ENCODE data around the gene S1PR4.

The S1PR4 gene

GRCh38 chr19:3179739-3180293 is 1.2 kb downstream of the S1PR4 start:
- ATAC-seq (replicated peaks) = peak; percentile 53 to 54
- H3K36me3 Mint-ChIP-seq = peaks cover 24 to 34% of the 10 kb centered on the region in 2 donors
- peak overlapping the region; percentile 98 for H3K27ac Mint-ChIP-seq
- H3K9me3 Mint-ChIP-seq = no peaks in the 10 kb centered on the region
- DNase-seq = no peak
- peak overlapping the region; percentile 96 for H3K4me3 Mint-ChIP-seq
- H3K4me1 Mint-ChIP-seq = peaks cover 40 to 59% of the 10 kb centered on the region in 2 donors
- H3K27me3 Mint-ChIP-seq = no peaks in the 10 kb centered on the region

GRCh38 chr19:3183721-3184641 is 5.4 kb downstream of the S1PR4 start:
- H3K4me3 Mint-ChIP-seq = peak overlapping the region; percentile 47 to 59
- ATAC-seq (replicated peaks) = no peak
- peak overlapping the region; percentile 85 for H3K27ac Mint-ChIP-seq

DNA sequence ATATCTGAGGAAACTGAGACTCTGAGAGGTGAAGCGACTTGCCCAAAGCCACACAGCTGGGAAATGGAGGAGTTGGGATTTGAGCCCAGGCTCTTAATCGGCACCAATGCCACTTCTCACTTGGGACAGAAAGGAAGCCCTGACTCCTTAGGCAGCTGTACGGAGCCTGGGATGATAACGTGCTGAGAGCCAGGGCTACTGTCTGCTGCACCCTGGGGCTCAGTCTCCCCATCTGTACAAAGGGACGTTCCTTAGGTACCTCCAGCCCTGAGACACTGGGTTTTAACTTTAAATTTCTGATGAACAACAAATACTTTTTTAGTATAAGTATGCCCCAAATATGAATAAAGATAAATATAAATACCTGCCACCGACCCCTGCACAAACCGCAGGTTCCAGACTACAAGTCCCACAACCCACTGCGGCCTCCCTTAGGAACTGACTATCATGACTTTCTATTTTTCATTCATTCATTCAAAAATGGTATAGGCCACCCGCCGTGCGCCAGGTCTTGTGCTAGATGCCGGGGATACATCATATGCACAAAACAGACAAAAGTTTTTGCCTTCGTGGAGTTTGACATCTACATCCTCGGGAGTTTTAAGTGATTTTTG is 6.4 kb downstream of the S1PR4 start:
- ATAC-seq (replicated peaks) (peak; percentile 37 to 38), DNase-seq (no peak)
- peaks cover 43 to 73% of the 10 kb centered on the region in 2 donors for H3K4me1 Mint-ChIP-seq

More at GRCh38 chr19:3183721-3184641, 5.4 kb downstream of the S1PR4 start:
- no peak for DNase-seq
- Mint-ChIP-seq H3K4me1 (peaks cover 49 to 73% of the 10 kb centered on the region in 2 donors), H3K27me3 (no peaks in the 10 kb centered on the region), H3K36me3 (peaks cover 29 to 39% of the 10 kb centered on the region in 2 donors), H3K9me3 (no peaks in the 10 kb centered on the region)

GRCh38 chr19:3185461-3186159 is 7.0 kb downstream of the S1PR4 start, which contains the start of gene NCLN:
Gene NCLN (plus strand): TSS chr19:3185930. CDS start chr19:3186031, 101 bp downstream.
- ATAC-seq (replicated peaks) = peak; percentile 86 to 90
- H3K36me3 Mint-ChIP-seq = peaks cover 29 to 30% of the 10 kb centered on the region in 2 donors
- no peaks in the 10 kb centered on the region for H3K9me3 Mint-ChIP-seq
- no peaks in the 10 kb centered on the region for H3K27me3 Mint-ChIP-seq
- H3K4me1 Mint-ChIP-seq = peaks cover 37 to 67% of the 10 kb centered on the region in 2 donors
- peak; percentile 91 for DNase-seq
- peak within 1 kb of the TSS; percentile 96 to 99 for H3K4me3 Mint-ChIP-seq
- H3K27ac Mint-ChIP-seq = peak within 1 kb of the TSS; percentile 98

More for the DNA sequence above, 6.4 kb downstream of the S1PR4 start:
- H3K4me3 Mint-ChIP-seq = peak overlapping the region; percentile 96 to 99
- H3K27ac Mint-ChIP-seq = peak overlapping the region; percentile 98
- peaks cover 29 to 35% of the 10 kb centered on the region in 2 donors for H3K36me3 Mint-ChIP-seq
- no peaks in the 10 kb centered on the region for H3K27me3 Mint-ChIP-seq
- no peaks in the 10 kb centered on the region for H3K9me3 Mint-ChIP-seq

DNA sequence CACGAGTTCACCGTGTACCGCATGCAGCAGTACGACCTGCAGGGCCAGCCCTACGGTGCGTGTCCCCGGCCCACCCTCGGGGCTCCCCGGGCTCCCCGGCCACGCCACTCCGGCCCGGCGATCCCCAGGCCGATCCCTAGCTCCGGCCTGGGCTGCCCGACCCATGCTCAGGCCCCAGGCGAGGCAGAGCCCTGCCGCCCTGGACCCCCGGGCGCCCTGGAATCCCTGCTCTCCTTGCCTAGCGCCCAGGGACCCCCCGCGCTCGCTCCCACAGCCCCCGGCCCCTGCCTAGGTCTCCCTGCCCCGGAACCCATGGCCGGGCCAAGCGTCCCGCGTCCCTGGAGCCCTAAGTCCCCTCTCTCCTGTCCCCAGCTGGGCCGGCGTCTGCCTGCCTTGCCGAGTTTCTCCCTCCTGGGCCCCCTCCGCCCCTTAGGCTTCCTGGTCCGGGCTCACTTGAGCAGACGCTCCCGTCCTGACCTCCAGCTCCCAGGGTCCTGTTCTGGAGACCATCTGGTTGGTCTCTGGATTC is 7.7 kb downstream of the S1PR4 start:
- Mint-ChIP-seq H3K4me3 (peak overlapping the region; percentile 96 to 99), H3K4me1 (peaks cover 40 to 67% of the 10 kb centered on the region in 2 donors), H3K27ac (peak overlapping the region; percentile 86), H3K9me3 (no peaks in the 10 kb centered on the region), H3K27me3 (no peaks in the 10 kb centered on the region), H3K36me3 (peaks cover 28 to 31% of the 10 kb centered on the region in 2 donors)
- no peak for DNase-seq
- peak in 1 of 2 donors; percentile 1 for ATAC-seq (replicated peaks)

- ATAC-seq (replicated peaks) = no peak
- H3K36me3 Mint-ChIP-seq = peaks cover 28 to 31% of the 10 kb centered on the region in 2 donors
- H3K4me1 Mint-ChIP-seq = peaks cover 38 to 66% of the 10 kb centered on the region in 2 donors
- H3K9me3 Mint-ChIP-seq = no peaks in the 10 kb centered on the region
- no peak for DNase-seq
- no peaks in the 10 kb centered on the region for H3K27me3 Mint-ChIP-seq
- peak overlapping the region; percentile 96 to 99 for H3K4me3 Mint-ChIP-seq
- H3K27ac Mint-ChIP-seq = peak overlapping the region; percentile 86
Measured at GRCh38 chr19:3186891-3187661, 8.5 kb downstream of the S1PR4 start.

- H3K27me3 Mint-ChIP-seq = no peaks in the 10 kb centered on the region
- ATAC-seq (replicated peaks) (no peak), DNase-seq (no peak)
- H3K9me3 Mint-ChIP-seq = no peaks in the 10 kb centered on the region
- peak overlapping the region; percentile 85 for H3K27ac Mint-ChIP-seq
- H3K36me3 Mint-ChIP-seq = peaks cover 28 to 38% of the 10 kb centered on the region in 2 donors
- H3K4me3 Mint-ChIP-seq = peak overlapping the region; percentile 96 to 99
- H3K4me1 Mint-ChIP-seq = peaks cover 40 to 64% of the 10 kb centered on the region in 2 donors
Measured at GRCh38 chr19:3187662-3188511, 9.3 kb downstream of the S1PR4 start.

- Mint-ChIP-seq H3K36me3 (peaks cover 32 to 44% of the 10 kb centered on the region in 2 donors), H3K27me3 (no peaks in the 10 kb centered on the region), H3K9me3 (no peaks in the 10 kb centered on the region), H3K27ac (peak overlapping the region; percentile 85), H3K4me1 (peaks cover 40 to 66% of the 10 kb centered on the region in 2 donors), H3K4me3 (peak overlapping the region; percentile 96 to 99)
- DNase-seq (no peak), ATAC-seq (replicated peaks) (no peak)
Measured at GRCh38 chr19:3188627-3189596, 10.3 kb downstream of the S1PR4 start.

GRCh38 chr19:3189702-3190469 is 11.3 kb downstream of the S1PR4 start:
- no peaks in the 10 kb centered on the region for H3K27me3 Mint-ChIP-seq
- ATAC-seq (replicated peaks) = no peak

DNA sequence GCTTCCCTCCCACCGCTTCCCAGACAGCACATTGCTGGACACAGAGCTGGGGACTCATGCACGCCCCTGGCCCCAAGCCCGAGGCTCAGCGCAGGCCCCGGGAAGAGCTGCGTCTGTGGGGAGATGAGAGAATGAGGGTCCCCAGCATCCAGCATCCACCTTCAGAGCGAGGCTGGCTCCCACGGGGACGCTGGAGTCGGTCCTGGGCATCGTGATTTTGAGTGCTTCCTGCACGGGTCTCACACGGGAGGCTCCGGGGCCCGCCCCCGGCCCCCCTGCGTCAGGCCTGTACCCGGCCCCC is 11.9 kb downstream of the S1PR4 start:
- H3K36me3 Mint-ChIP-seq = peaks cover 31 to 49% of the 10 kb centered on the region in 2 donors
- no peak overlapping the region for H3K27ac Mint-ChIP-seq
- H3K27me3 Mint-ChIP-seq = no peaks in the 10 kb centered on the region
- no peaks in the 10 kb centered on the region for H3K9me3 Mint-ChIP-seq
- H3K4me3 Mint-ChIP-seq = no peak overlapping the region
- H3K4me1 Mint-ChIP-seq = peaks cover 31 to 52% of the 10 kb centered on the region in 2 donors
- ATAC-seq (replicated peaks) (no peak), DNase-seq (no peak)

More at GRCh38 chr19:3189702-3190469, 11.3 kb downstream of the S1PR4 start:
- no peak for DNase-seq
- Mint-ChIP-seq H3K27ac (no peak overlapping the region), H3K9me3 (no peaks in the 10 kb centered on the region), H3K4me1 (peaks cover 31 to 57% of the 10 kb centered on the region in 2 donors), H3K36me3 (peaks cover 31 to 49% of the 10 kb centered on the region in 2 donors), H3K4me3 (no peak overlapping the region)

Measured in stimulated activated naive B cell treated with anti-CD40 and anti-IgM and Interleukin-4, amounts not matched to agents 10 μg/mL and 1 μg/mL and 100 μg/mL, for 72 hours (primary cell).